Stimulated activated CD4-positive, alpha-beta T cell treated with anti-CD3 and anti-CD28 coated beads, Interleukin-4, amount 100 ng/mL, for 48 hours (primary cell): ENCODE data around the gene SH3BP2.
A peak's percentile ranks its signal among the peaks of the same experiment; 100 is the strongest.

Experiments
- DNase-seq, 2 donors: peaks; one replicate each; pipeline ENCODE4 v3.0.0-alpha.2; 2020; ENCODE audit warnings: low read depth in 2 of 2

The SH3BP2 gene

DNA sequence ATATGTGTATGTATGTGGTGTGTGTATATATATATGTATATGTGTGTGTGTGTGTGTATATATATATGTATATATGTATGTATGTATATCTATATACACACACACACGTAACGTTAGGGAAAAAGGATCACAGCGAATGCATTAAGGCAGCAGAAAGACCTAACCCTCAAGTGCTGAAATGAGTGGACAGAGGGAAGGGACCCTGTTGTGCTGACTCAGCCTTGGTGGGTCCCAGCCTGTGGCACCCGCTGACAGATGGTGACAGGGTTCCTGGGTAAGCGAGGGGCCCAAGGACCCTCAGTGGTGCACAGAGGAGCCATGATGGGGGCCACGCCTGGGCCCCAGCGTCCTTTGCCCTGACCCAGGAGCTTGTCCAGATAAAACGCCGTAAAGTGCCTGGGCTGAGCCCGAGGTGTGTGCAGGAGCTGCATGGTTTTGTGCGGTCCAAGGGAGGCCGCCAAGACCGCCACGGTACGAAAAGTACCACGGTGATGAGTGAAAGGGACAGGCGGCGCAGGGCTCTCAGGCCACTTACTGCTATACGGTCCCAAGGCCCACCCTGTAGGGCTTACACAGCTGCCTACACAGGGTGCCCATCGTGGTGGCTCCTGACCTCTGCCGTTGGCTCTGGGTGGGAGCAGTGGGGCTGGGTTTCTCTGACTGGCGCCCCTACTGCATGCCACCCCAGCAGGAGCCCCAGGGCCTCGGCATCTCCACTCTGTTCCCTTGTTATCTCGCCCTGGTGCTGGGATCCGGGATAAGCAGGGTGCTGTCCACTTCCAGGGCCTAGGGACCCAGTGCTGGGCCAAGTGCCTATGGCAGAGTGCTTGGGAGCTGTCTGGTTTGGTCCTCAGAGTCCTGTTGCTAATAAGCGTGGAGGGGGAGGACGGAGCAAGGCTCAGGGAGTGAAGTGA lies 10.0 kb downstream of the SH3BP2 start:
- DNase-seq: no peak

GRCh38 chr4:2803624-2804448 lies 11.0 kb downstream of the SH3BP2 start:
- DNase-seq: no peak

GRCh38 chr4:2804449-2804972 lies 11.6 kb downstream of the SH3BP2 start:
- DNase-seq: no peak

- DNase-seq: no peak
Measured at GRCh38 chr4:2804973-2805501, 12.2 kb downstream of the SH3BP2 start.

DNA sequence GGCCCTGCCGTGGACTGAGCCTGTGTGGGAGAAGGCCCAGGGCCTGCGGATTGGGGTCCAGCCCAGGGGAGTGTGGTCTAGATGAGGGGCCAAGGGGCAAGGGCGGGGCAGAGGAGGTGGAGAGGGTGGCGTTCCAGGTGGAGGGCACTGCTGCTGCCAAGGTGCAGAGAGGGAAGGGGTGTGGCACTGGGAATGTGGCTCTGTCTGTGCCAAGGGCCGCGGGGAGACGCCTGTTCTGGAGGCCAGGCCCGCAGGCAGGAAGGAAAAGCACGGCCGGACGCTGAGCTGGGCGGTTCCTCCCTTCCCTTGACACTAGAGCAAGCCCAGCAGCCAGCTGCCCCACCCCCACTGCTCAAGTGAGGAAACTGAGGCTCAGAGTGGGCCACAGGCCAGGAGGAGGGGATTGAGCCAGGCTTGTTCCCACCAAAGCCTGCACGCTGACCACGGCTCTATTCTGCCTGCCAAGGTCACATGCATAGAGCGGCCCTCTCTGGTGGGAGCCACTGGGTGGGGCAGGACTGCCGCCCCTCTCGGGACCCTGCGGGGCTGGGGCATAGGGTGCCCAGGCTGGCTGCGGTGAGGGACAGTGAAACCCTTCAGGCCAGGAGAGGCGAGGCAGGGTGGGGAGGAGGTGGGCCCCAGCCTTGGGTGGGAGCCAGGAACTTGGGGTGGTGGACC lies 13.0 kb downstream of the SH3BP2 start:
- DNase-seq: no peak

GRCh38 chr4:2806390-2807355 lies 13.8 kb downstream of the SH3BP2 start:
- DNase-seq: no peak

DNA sequence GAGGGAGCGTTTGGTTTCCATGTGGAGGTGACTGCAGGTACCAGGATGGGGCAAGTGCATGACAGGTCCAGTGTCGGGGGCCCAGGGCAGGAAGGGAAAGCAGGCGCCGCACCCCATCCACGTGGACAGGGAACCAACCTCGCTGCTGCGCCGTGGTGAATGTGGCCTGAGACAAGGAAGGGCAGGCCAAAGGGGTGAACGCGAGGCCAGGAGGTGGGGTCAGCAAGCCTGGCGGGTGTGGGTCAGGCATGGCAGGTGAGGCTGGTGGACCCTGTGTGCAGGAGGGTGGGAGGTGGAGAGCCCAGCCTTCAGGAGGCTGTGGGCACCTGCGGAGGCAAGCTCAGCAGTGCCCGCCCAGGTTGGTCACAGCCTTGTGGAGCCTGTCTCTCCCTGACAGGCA lies 14.7 kb downstream of the SH3BP2 start:
- no peak for DNase-seq

DNA sequence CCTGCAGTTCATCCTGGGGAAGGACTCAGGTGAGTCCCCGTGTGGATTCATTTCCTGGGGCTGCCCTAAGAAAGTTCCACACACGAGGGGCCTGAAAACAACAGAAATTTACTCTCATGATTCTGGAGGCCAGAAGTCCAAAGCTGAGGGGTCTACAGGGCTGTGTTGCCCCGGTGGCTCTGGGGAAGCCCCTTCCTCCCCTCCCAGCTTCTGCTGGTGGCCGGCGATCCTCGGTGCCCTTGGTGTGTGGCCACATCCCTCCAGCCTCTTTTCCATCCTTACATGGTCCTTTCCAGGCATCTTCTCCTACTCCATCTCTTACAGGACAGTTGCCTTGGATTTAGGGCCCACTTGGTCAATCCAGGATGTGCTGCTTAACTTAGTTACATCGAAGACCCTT lies 15.1 kb downstream of the SH3BP2 start:
- no peak for DNase-seq

GRCh38 chr4:2809610-2810180 lies 16.8 kb downstream of the SH3BP2 start:
- DNase-seq: no peak

DNA sequence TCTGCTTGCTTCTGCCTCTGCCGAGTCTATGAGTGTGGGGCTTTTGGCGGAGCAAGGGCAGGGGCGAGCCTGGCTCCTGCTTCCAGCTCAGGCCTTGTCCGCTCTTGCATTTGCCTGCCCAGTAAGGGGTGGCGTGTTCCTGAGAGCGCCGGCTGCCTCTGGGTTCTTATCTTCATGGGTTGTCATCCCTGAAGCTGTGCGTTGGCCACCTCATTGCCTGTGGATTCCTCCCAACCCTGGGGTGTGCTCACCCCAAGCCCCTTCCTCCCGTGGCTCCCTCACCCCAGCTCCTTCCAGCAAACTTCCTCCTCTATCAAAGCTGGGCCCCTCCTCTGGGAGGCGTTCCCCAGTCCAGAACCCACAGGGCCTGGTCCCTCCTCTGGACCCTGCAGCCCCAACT lies 17.5 kb downstream of the SH3BP2 start:
- DNase-seq: no peak

GRCh38 chr4:2811830-2812611 lies 19.1 kb downstream of the SH3BP2 start:
- peak; percentile 50 to 57 for DNase-seq

DNA sequence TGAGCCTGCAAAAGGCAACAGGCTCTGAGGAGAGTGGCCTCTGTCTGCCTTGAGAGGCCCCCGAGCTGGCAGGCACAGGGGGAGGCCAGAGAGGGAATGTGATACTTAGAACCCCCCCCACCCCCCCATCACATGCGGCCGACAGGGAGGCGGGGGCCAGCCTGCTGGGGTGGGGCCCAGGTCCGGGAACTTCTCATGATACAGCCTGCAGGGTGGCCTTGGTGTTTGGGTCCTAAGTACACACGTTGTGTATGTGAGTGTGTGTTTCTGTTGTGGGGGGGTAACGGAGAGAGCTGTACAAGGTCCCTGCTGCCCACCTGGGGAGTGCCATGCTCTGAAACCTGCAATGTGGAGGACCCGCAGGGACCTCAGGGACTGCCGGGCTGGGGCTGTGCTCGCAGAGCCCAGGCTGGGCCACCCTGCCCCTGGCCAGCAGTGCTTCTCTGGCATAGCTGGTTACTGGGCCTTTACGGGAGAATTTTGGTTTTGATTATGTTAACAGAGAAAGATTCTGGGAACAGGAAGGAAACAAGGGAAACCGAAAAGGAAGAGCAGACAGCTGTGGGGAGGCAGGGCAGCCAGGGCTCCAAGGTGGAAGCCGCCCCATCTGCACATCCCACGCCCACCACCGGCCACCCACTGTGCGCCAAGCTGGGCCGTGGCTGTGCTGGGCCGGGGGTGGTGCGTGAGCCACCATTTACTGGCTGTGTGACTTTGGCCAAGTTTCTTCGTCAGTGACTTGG lies 19.9 kb downstream of the SH3BP2 start:
- no peak for DNase-seq

DNA sequence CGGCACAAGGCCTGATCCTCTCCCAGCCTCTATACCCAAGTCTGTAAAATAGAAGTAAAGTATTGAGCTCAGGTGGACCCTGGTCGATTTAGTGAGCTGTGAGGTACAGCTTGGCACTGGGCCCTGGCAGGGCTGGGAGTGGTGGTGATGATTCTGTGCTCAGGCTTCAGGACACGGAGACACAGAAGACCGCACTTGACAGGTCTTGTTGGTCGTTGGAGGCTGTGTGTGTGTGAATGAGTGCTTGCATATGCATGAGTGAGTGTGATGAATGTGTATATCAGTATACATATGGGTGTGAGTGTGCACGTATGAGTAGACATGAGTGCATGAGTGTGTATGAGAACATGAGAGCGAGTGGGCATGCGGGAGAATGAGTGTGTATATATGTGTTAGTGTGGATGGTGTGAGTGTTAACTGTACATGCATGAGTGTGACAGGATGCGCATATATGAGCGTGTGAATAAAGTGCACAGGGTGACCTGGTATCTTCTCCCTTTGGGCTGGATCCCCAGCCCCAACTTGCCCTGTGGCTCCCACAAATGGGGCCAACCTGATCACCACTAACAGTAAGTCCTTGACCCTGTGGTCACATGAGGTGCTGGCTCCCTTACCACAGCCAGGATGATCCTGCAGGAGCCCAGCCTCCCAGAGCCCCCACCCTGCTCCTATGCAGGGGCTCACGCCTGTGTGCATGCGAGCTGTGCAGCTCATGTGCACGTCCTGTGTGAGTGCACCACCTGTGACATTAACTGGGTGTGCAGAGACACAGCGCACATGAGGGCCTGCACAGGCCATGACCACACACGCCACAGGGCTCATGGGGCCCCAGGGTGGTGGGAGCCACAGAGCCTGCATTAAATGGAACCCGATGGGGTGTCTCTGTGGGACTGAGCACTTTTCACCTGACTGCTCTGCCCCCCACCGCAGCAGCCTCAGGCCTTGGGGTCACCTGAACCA lies 20.8 kb downstream of the SH3BP2 start:
- no peak for DNase-seq

GRCh38 chr4:2814627-2815270 lies 21.9 kb downstream of the SH3BP2 start:
- no peak for DNase-seq

DNA sequence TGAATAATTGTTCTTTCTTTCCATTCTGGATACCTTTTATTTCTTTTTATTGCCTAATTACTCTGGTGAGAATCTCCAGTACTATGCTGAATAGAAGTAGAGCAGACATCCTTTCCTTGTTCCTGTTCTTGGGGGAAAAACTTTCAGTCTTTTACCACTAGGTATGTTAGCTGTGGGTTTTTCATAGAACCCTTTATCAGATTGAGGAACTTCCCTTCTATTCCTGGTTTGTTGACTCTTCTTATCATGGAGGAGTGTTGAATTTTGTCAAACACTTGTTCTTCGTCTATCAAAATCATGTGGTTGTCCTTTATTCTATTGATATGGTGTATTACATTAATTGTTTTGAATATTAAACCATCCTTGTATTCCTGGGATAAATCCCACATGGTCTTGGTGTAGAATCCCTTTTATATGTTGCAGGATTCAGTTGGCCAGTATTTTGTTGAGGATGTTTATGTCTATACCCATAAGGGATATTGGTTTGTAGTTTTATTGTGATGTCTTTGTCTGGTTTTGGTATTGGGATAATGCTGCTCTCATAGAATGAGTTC lies 23.6 kb downstream of the SH3BP2 start:
- DNase-seq: no peak

DNA sequence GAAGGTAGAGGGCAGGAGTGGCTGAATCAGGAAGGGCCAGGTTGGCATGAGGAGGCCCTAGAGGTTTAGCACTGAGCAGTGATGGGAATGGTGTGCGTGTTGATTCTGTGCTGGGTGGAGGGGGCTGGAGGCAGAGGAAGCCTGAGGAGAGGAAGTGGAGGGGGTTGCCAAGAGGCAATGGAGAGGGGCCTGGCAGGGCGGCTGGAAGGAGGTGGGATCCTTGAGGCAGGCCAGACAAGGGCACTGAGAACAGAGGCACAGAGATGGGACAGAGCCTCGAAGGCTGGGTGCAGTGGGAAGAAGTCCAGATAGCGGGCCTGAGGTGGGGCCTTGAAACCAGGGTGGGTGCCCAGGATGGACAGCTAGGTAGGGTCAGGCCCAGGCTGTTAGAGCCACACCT lies 24.3 kb downstream of the SH3BP2 start:
- no peak for DNase-seq
